SU-DHL-6 (cell line): ENCODE results near the gene HADH.

ENCODE experiments used
- H2AFZ ChIP-seq: fragments of 200-600 bp; sonication (generic); 2 replicates; pipeline ENCODE4 v1.6.1; 2014; ENCODE audit warnings: low read depth, mild to moderate bottlenecking, moderate library complexity, mixed read lengths, antibody characterized with exemption, low read length; ENCODE audit not compliant: severe bottlenecking
- H3F3A ChIP-seq: fragments of 200-600 bp; shearing (Covaris generic); 2 replicates; pipeline ENCODE4 v1.6.0; 2016; ENCODE audit warnings: antibody characterized with exemption, mild to moderate bottlenecking; ENCODE audit not compliant: insufficient read depth
- H3K27ac ChIP-seq: fragments of 200-600 bp; sonication (generic); 2 replicates; pipeline ENCODE4 v1.5.1; 2016; ENCODE audit warnings: low read depth, mild to moderate bottlenecking, low read length, moderate library complexity, mixed read lengths
- H3K27me3 ChIP-seq: fragments of 200-600 bp; sonication (generic), shearing (Covaris generic); 2 replicates; pipeline ENCODE4 v1.6.0; 2014; ENCODE audit warnings: mild to moderate bottlenecking, low read length
- H3K36me3 ChIP-seq: fragments of 200-600 bp; sonication (generic); 2 replicates; pipeline ENCODE4 v1.6.1; 2014; ENCODE audit warnings: mild to moderate bottlenecking, low read length, mixed read lengths
- H3K4me2 ChIP-seq: fragments of 300-600, 200-600 bp; shearing (Covaris generic), sonication (generic); 2 replicates; pipeline ENCODE4 v1.6.0; 2014; ENCODE audit warnings: low read length, low read depth, mild to moderate bottlenecking; ENCODE audit not compliant: poor library complexity, severe bottlenecking
- H3K4me3 ChIP-seq: fragments of 200-600 bp; sonication (generic); 2 replicates; pipeline ENCODE4 v1.5.1; 2014; ENCODE audit warnings: antibody characterized with exemption, low read length, mild to moderate bottlenecking, mixed read lengths; ENCODE audit not compliant: insufficient read depth, poor library complexity, severe bottlenecking
- H3K79me2 ChIP-seq: fragments of 200-600 bp; sonication (generic); 2 replicates; pipeline ENCODE4 v1.6.1; 2014; ENCODE audit warnings: mild to moderate bottlenecking, low read length, moderate library complexity; ENCODE audit not compliant: insufficient read depth
- H3K9ac ChIP-seq: fragments of 200-600 bp; sonication (generic); 2 replicates; pipeline ENCODE4 v1.7.0; 2014; ENCODE audit warnings: mild to moderate bottlenecking, low read length
- H3K9me2 ChIP-seq: fragments of 200-600 bp; sonication (generic); replicated peaks from 2 replicates; pipeline ENCODE4 v1.6.1; 2014; ENCODE audit warnings: low read length; ENCODE audit not compliant: insufficient read depth
- H3K9me3 ChIP-seq: fragments of 200-600 bp; sonication (generic); 2 replicates; pipeline ENCODE4 v1.6.1; 2014; ENCODE audit warnings: low read length, mixed read lengths; ENCODE audit not compliant: insufficient read depth
- H4K20me1 ChIP-seq: fragments of 200-600 bp; sonication (generic); 2 replicates; pipeline ENCODE4 v1.6.1; 2014; ENCODE audit warnings: low read depth, mild to moderate bottlenecking, antibody characterized with exemption, low read length, moderate library complexity, mixed read lengths
- CTCF ChIP-seq: fragments of 200-600 bp; sonication (generic); IDR thresholded peaks from one replicate; pipeline ENCODE4 v1.5.1; 2017; ENCODE audit warnings: antibody characterized with exemption, mild to moderate bottlenecking, low read length, moderate library complexity; ENCODE audit not compliant: insufficient read depth, poor library complexity, severe bottlenecking
- EZH2phosphoT487 ChIP-seq: fragments of 200-600 bp; sonication (generic), shearing (Covaris generic); conservative IDR thresholded peaks from 2 replicates; pipeline ENCODE4 v1.6.1; 2018; ENCODE audit warnings: mild to moderate bottlenecking, antibody characterized with exemption, low read length, moderate library complexity, mixed read lengths

HADH gene

GRCh38 chr4:107970063-107970798 is 19.5 kb upstream of the HADH start:
- Histone ChIP-seq H3K9ac (no peak overlapping the region), H3K79me2 (no peaks in the 10 kb centered on the region), H3K9me3 (no peaks in the 10 kb centered on the region), H3K36me3 (no peaks in the 10 kb centered on the region), H4K20me1 (no peaks in the 10 kb centered on the region), H2AFZ (no peak overlapping the region), H3K27ac (no peak overlapping the region), H3K4me3 (no peak overlapping the region), H3K27me3 (no peaks in the 10 kb centered on the region), H3K9me2 (no peaks in the 10 kb centered on the region), H3F3A (no peaks in the 10 kb centered on the region), H3K4me2 (no peak overlapping the region)
- no peak for TF ChIP-seq EZH2phosphoT487
- no peak for TF ChIP-seq CTCF

DNA sequence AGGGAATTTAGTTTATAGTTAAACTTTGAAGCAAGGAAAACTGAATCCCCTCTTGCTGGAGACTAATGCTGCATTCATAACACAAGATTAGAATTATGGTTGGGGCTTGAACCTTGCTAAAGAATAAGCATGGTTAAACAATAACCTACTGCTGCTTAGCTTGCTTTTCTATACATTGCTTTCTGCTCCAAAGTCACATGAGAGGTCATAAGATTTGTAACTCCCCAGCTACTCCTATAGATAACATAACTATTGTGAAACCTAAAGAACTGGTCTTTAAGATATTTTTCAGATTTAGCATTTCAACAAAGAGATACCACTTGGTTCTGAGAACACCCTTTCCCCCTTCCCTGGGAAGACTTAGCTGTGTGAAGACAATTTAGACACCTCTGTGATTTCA is 17.1 kb upstream of the HADH start:
- Histone ChIP-seq H3F3A (no peaks in the 10 kb centered on the region), H3K4me3 (no peak overlapping the region), H3K9me2 (no peaks in the 10 kb centered on the region), H2AFZ (no peak overlapping the region), H3K9ac (no peak overlapping the region), H3K36me3 (no peaks in the 10 kb centered on the region), H3K4me2 (no peak overlapping the region), H3K79me2 (no peaks in the 10 kb centered on the region), H4K20me1 (no peaks in the 10 kb centered on the region), H3K9me3 (no peaks in the 10 kb centered on the region), H3K27ac (no peak overlapping the region), H3K27me3 (no peaks in the 10 kb centered on the region)
- TF ChIP-seq EZH2phosphoT487 (no peak), CTCF (no peak)

DNA sequence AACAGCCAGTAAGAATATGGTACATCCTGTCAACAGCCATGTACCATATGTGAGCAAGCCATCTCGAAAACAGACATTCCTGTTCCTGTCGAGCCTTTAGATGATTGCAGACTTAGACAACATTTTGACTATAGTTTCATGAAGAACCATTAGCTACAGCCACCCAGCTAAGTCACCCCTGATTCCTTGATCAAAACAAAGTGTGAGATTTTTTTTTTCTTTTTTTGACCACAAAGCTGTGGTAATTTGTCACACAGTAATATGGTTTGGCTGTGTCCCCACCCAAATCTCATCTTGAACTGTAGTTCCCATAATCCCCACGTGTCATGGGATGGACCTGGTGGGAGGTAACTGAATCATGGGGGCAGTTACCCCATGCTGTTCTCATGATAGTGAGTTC is 15.2 kb upstream of the HADH start:
- Histone ChIP-seq H3K79me2 (no peaks in the 10 kb centered on the region), H2AFZ (no peak overlapping the region), H3F3A (no peaks in the 10 kb centered on the region), H4K20me1 (no peaks in the 10 kb centered on the region), H3K4me3 (no peak overlapping the region), H3K27me3 (no peaks in the 10 kb centered on the region), H3K9ac (no peak overlapping the region), H3K4me2 (no peak overlapping the region), H3K9me2 (no peaks in the 10 kb centered on the region), H3K9me3 (no peaks in the 10 kb centered on the region), H3K27ac (no peak overlapping the region), H3K36me3 (no peaks in the 10 kb centered on the region)
- TF ChIP-seq CTCF (no peak), EZH2phosphoT487 (no peak)
